Right lobe of liver (tissue), 4 donors: ENCODE data around the gene ZBTB16.

ENCODE experiments used
- CTCF ChIP-seq, 4 donors: fragments of 200-600 bp in 3 of 4; fragments of 450-650 bp in 1 of 4; IDR thresholded peaks; one replicate each; pipeline versions ENCODE4 v1.5.1 to v1.8.0; 2016 to 2022; ENCODE audit warnings: antibody characterized with exemption in 4 of 4, mild to moderate bottlenecking in 2 of 4
- POLR2A ChIP-seq: fragments of 450-650 bp; IDR thresholded peaks from one replicate; pipeline ENCODE4 v1.6.1; 2017; ENCODE audit warnings: antibody characterized with exemption, mild to moderate bottlenecking
- donor health status: DM: no; HTN: no; CAD: no.
- donor health status: DM: no; HTN: no; CAD: no.
- donor health status: DM: no; HTN: yes; CAD: no.

DNA sequence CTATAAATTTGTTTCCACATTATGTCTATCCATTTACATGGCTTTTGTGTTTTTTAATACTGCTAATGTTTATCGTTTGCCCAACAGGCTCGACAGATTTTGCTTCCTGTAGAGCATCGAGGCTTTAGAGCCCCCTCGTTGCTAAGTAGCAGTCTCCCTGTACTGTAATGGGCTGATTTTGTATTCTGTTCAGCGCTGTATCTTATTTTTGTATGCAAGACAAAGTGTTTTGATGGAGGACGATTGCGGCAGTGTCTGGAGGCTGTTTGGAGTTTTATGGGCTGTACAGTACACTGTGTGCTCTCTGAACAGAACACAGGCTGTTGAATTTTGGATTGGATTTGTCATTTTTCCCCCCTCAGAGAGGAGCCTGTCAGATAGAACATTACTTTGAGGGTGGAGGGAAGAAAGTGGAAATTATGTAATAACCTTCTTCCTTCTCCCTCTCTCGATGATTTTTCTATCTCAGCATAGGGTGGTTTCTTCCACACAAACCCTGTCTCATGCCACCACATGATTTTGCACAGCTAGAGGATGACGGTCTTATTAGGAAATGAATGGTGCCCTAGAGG, 104.4 kb downstream of the ZBTB16 start:
- no peak for TF ChIP-seq CTCF (IDR thresholded peaks at IDR 0.05)
- no peak for TF ChIP-seq POLR2A
